B cell (primary cell): Measurements from ENCODE around the gene GORASP2.

Source experiments
- CTCF ChIP-seq: fragments of 200-600 bp; IDR thresholded peaks from one replicate; pipeline ENCODE4 v1.8.0; 2022; ENCODE audit warnings: antibody characterized with exemption, mild to moderate bottlenecking
- EZH2 ChIP-seq: IDR thresholded peaks from 2 replicates; pipeline ENCODE4 v1.6.1; 2012; ENCODE audit warnings: borderline replicate concordance, low read depth, mild to moderate bottlenecking, moderate library complexity, low read length; ENCODE audit not compliant: insufficient read depth, poor library complexity, severe bottlenecking

GRCh38 chr2:170882758-170883157, 46.3 kb upstream of the GORASP2 start:
- TF ChIP-seq CTCF = no peak
- TF ChIP-seq EZH2 = no peak
